HEK293T (cell line): Measurements from ENCODE around the gene GRAMD1B.

Experiments
- CTCF ChIA-PET: fragments of 350-600 bp; formaldehyde crosslinking; extraction: SDS; loops from one replicate; lab custom pipeline; 2021; ENCODE audit warnings: antibody characterized with exemption, inconsistent platforms; lab: Yijun Ruan, JAX
- POLR2A ChIA-PET: fragments of 350-600 bp; formaldehyde crosslinking; extraction: SDS; loops from one replicate; lab custom pipeline; 2020; ENCODE audit warnings: antibody characterized with exemption, inconsistent platforms; lab: Yijun Ruan, JAX
- DNase-seq: peaks from one replicate; pipeline ENCODE4 v3.0.0; 2012; ENCODE audit warnings: mixed read lengths; ENCODE audit errors: extremely low spot score
- ARNT ChIP-seq: fragments of 450-650 bp; IDR thresholded peaks from 2 replicates; pipeline ENCODE4 v1.6.1; 2017; ENCODE audit warnings: mild to moderate bottlenecking
- BHLHE40 ChIP-seq: fragments of 450-650 bp; IDR thresholded peaks from 2 replicates; pipeline ENCODE4 v1.6.1; 2016; ENCODE audit warnings: mild to moderate bottlenecking, moderate library complexity, borderline replicate concordance
- CTBP1 ChIP-seq: fragments of 450-650 bp; IDR thresholded peaks from 2 replicates; pipeline ENCODE4 v1.6.1; 2016; ENCODE audit warnings: borderline replicate concordance
- ELF4 ChIP-seq: fragments of 450-650 bp; IDR thresholded peaks from 2 replicates; pipeline ENCODE4 v1.6.1; 2017; ENCODE audit warnings: antibody characterized with exemption
- FOXA1 ChIP-seq: fragments of 450-650 bp; IDR thresholded peaks from 2 replicates; pipeline ENCODE4 v1.6.1; 2016; ENCODE audit warnings: mild to moderate bottlenecking
- FOXK2 ChIP-seq: fragments of 450-650 bp; IDR thresholded peaks from 2 replicates; pipeline ENCODE4 v1.6.1; 2016; ENCODE audit warnings: mild to moderate bottlenecking
- FOXM1 ChIP-seq: fragments of 450-650 bp; IDR thresholded peaks from 2 replicates; pipeline ENCODE4 v1.6.1; 2017; ENCODE audit warnings: mild to moderate bottlenecking, borderline replicate concordance
- HDGF ChIP-seq: fragments of 450-650 bp; IDR thresholded peaks from 2 replicates; pipeline ENCODE4 v1.6.1; 2017; ENCODE audit warnings: antibody characterized with exemption, borderline replicate concordance
- L3MBTL2 ChIP-seq: fragments of 450-650 bp; conservative IDR thresholded peaks from 2 replicates; pipeline ENCODE4 v1.6.1; 2016; ENCODE audit warnings: mild to moderate bottlenecking
- LEF1 ChIP-seq: fragments of 450-650 bp; IDR thresholded peaks from 2 replicates; pipeline ENCODE4 v1.6.1; 2017; ENCODE audit warnings: mild to moderate bottlenecking, borderline replicate concordance
- NFRKB ChIP-seq: fragments of 450-650 bp; IDR thresholded peaks from 2 replicates; pipeline ENCODE4 v1.6.1; 2016; ENCODE audit warnings: mild to moderate bottlenecking, moderate library complexity
- SP1 ChIP-seq: fragments of 450-650 bp; IDR thresholded peaks from 2 replicates; pipeline ENCODE4 v1.6.1; 2017
- SUZ12 ChIP-seq: fragments of 450-650 bp; IDR thresholded peaks from 2 replicates; pipeline ENCODE4 v1.6.1; 2016; ENCODE audit warnings: mild to moderate bottlenecking
- TARDBP ChIP-seq: fragments of 450-650 bp; IDR thresholded peaks from 2 replicates; pipeline ENCODE4 v1.6.1; 2016
- ZNF384 ChIP-seq: fragments of 450-650 bp; IDR thresholded peaks from 2 replicates; pipeline ENCODE4 v1.6.1; 2016
- TF ChIP-seq, protein P1 (sequence below): fragments of 450-650 bp; IDR thresholded peaks from 2 replicates; pipeline ENCODE4 v1.6.1; 2016

Gene GRAMD1B

DNA sequence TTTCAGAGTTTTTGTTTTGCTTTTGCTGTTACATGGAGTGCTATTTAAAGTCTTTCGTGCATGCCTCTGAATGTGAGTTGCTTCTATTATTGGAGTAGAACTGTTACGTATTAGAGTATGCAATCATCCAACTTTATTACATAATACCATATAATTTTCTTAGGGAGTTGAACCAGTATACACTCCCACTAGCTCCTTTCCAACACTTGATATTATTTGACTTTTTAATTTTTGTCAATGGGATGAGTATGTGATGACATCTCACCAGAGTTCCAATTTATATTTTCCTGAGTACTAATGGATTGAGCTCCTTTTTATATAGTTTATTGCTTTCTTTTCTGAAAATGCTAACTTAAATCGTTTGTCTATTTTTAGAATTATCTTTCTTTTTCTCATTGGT is 90.9 kb downstream of the GRAMD1B start:
- DNase-seq = no peak
- POLR2A ChIA-PET = no interaction called here
- CTCF ChIA-PET = no interaction called here
- TF ChIP-seq HDGF (no peak), NFRKB (no peak), CTBP1 (no peak), BHLHE40 (no peak), FOXK2 (no peak), FOXA1 (no peak), SUZ12 (no peak)
- TF ChIP-seq, protein P1, sequence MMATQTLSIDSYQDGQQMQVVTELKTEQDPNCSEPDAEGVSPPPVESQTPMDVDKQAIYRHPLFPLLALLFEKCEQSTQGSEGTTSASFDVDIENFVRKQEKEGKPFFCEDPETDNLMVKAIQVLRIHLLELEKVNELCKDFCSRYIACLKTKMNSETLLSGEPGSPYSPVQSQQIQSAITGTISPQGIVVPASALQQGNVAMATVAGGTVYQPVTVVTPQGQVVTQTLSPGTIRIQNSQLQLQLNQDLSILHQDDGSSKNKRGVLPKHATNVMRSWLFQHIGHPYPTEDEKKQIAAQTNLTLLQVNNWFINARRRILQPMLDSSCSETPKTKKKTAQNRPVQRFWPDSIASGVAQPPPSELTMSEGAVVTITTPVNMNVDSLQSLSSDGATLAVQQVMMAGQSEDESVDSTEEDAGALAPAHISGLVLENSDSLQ = no peak

DNA sequence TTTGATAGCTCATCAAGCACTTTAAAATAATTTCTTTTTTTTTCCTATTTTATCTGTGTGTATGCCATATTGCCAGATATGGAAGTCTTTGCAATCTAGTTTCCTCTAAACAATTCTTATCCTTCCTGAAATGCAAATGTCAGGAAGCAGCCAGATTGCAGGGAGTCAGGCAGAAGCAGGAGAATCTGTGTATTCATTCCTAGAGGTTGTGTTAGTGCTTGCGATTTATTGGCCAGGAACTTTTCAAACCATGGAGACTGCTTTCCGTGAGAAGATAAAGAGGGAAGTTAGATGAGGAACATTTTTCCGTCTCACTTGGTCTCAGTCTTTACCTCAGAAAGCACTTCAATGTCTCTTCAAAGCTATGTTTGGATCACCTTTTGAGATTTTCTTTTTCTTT is 91.9 kb downstream of the GRAMD1B start:
- POLR2A ChIA-PET = no interaction called here
- CTCF ChIA-PET = interaction anchor here (0.6 kb wide), 1 partner anchor 410 kb away, joined by 3 read pairs; no protein-coding TSS in a partner anchor
- no peak for DNase-seq
- no peak for TF ChIP-seq L3MBTL2
- TF ChIP-seq, protein P1 = no peak
- no peak for TF ChIP-seq SP1
- no peak for TF ChIP-seq FOXM1

DNA sequence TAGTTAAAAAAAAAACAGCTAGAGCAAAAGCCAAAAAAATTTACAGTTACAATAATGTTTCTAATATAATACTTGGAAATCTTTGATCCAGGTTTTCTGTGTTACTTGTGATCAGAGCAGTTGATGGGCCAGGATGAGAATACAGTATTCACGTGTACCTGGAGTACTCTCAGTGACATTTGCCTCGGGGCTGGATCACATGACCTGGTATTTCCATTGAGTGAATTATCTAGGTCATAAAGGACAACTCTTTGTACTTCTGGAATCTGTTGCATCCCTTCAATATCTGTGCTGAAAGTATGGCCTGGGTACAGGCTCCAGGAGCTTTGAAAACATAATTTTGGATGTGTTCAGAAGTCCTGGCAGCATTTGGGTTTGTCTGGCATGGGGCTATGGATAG is 93.5 kb downstream of the GRAMD1B start:
- ChIA-PET CTCF (no interaction called here), POLR2A (no interaction called here)
- TF ChIP-seq FOXK2 (no peak), ZNF384 (no peak), ELF4 (no peak), TARDBP (no peak), SP1 (no peak), FOXA1 (no peak), CTBP1 (no peak), NFRKB (no peak), FOXM1 (no peak), BHLHE40 (no peak), LEF1 (no peak), ARNT (no peak), L3MBTL2 (no peak), HDGF (no peak), SUZ12 (no peak)
- TF ChIP-seq, protein P1 = no peak
- no peak for DNase-seq

DNA sequence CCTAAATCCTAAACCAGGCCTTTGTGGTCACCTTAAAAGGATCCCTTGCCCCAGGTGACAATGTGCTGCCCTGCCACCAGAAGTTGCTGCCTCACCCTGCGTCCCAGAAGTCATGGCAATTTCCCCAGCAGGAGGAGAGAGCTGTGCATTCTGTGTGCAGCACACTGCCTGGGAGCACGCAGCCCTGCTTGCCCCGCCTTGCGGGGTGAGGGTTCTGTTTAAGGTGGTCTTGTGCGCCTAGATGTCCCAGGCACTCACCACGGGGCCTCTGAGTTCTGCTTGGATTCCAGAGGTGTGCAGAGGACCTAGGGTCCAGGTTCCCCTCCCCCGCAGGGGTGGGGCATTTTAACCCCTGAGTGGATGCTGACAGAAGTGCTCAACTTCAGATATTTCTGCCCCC is 95.0 kb downstream of the GRAMD1B start:
- no peak for DNase-seq

DNA sequence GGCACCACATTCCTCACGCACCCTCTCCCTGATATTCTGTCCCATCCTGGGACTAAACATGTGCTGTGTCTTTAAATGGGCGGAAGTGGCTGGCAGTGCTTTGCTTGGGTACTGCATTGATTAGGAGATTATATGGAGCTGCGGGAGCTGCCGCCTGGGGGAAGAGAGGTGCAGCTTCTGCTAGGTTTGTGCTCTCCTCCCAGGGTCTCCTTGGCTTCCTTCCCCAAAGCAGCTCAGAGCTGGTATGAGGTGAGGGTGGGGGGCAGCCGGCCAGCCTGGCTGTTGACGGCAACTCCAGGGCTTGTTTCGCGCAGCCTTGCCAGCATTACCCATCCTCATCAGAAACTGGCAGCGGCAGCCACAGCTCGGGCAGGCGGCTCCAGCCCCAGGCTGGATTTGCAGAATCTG is 95.4 kb downstream of the GRAMD1B start:
- ChIA-PET CTCF (interaction anchor here (1.0 to 1.7 kb wide), 2 partner anchors 14 to 51 kb away, joined by 3 to 5 read pairs; no protein-coding TSS in a partner anchor), POLR2A (no interaction called here)
- DNase-seq = no peak
- TF ChIP-seq ZNF384 = no peak
- TF ChIP-seq LEF1 = no peak
- TF ChIP-seq, protein P1 = no peak
- TF ChIP-seq FOXK2 = no peak
- TF ChIP-seq ELF4 = no peak
- no peak for TF ChIP-seq NFRKB

More for the DNA sequence above, 95.0 kb downstream of the GRAMD1B start:
- POLR2A ChIA-PET = no interaction called here
- CTCF ChIA-PET = interaction anchor here (1.7 kb wide), 1 partner anchor 52 kb away, joined by 5 read pairs; no protein-coding TSS in a partner anchor
- TF ChIP-seq SP1 (no peak), ARNT (no peak), ZNF384 (no peak), FOXK2 (no peak), LEF1 (no peak), BHLHE40 (no peak), SUZ12 (no peak), TARDBP (no peak), FOXA1 (no peak), CTBP1 (no peak), HDGF (no peak), ELF4 (no peak), L3MBTL2 (no peak), FOXM1 (no peak), NFRKB (no peak)
- TF ChIP-seq, protein P1 = no peak
